GM12878 (cell line): Measurements from ENCODE around the gene DNAJB6. TPM values are rescaled to one million over a fixed set of nuclear protein-coding genes. Genes with fewer than 3 reads are reported as not detected.

Source experiments
- ATAC-seq: fragments of 200-7000 bp; cut with Tn5 transposase; 3 replicates; pipeline ENCODE4 v1.9.1; 2020; ENCODE audit warnings: mild to moderate bottlenecking, moderate library complexity
- BruUV-seq: library from RNA; stranded (reverse); fragments of 400-500 nt; replicated peaks from 2 replicates; lab custom pipeline; 2021; lab: Mats Ljungman, UMichigan
- CTCF ChIA-PET: fragments of 300-600 bp; sonication (Branson Sonifier 250); formaldehyde crosslinking; extraction: SDS; loops from one replicate; lab custom pipeline; 2021; ENCODE audit warnings: inconsistent platforms; lab: Yijun Ruan, JAX
- POLR2A ChIA-PET: fragments of 350-600 bp; formaldehyde crosslinking; extraction: SDS; loops from one replicate; lab custom pipeline; 2021; ENCODE audit warnings: inconsistent platforms; lab: Charles Lee
- RAD21 ChIA-PET: fragments of 300-600 bp; sonication (Branson Sonifier 250); formaldehyde crosslinking; loops from one replicate; lab custom pipeline; 2023; ENCODE audit warnings: antibody characterized with exemption; ENCODE audit not compliant: unreplicated experiment; lab: Charles Lee
- SMC1A ChIA-PET: fragments of 300-600 bp; sonication (Branson Sonifier 250); formaldehyde crosslinking; loops from one replicate; lab custom pipeline; 2023; ENCODE audit not compliant: unreplicated experiment, uncharacterized antibody; lab: Charles Lee
- DNase-seq: peaks from one replicate; pipeline ENCODE4 v3.0.0-alpha.2; 2011; ENCODE audit warnings: low read depth, low spot score
- FAIRE-seq: peaks from 3 replicates; lab custom pipeline; 2011; peaks lifted over from hg19 to GRCh38; lab: Jason Lieb, UNC
- H2AFZ ChIP-seq: 2 replicates; pipeline ENCODE4 v1.6.0; 2011; ENCODE audit warnings: low read depth, low read length, control low read depth; ENCODE audit not compliant: control insufficient read depth
- H3K27ac ChIP-seq: 2 replicates; pipeline ENCODE4 v1.5.1; 2011; ENCODE audit warnings: control low read depth; ENCODE audit not compliant: control insufficient read depth, insufficient read depth
- H3K27me3 ChIP-seq, 2 experiments: replicated peaks in 1 of 2; 2 replicates each; pipeline versions ENCODE4 v1.6.0 to v1.6.1; 2011; ENCODE audit warnings: low read length in 1 of 2; ENCODE audit not compliant: control insufficient read depth in 2 of 2, insufficient read depth in 2 of 2
- H3K36me3 ChIP-seq, 2 experiments: 2 replicates each; pipeline ENCODE4 v1.5.1; 2011; ENCODE audit warnings: low read length in 1 of 2; ENCODE audit not compliant: control insufficient read depth in 2 of 2, insufficient read depth in 2 of 2
- H3K4me1 ChIP-seq: 2 replicates; pipeline ENCODE4 v1.6.1; 2011; ENCODE audit warnings: mild to moderate bottlenecking, low read length, moderate library complexity, mixed read lengths; ENCODE audit not compliant: control insufficient read depth, insufficient read depth
- H3K4me2 ChIP-seq: 2 replicates; pipeline ENCODE4 v1.6.0; 2011; ENCODE audit warnings: control low read depth; ENCODE audit not compliant: control insufficient read depth, insufficient read depth
- H3K4me3 ChIP-seq: fragments of 200-600 bp; sonication (generic); 2 replicates; pipeline ENCODE4 v1.5.1; 2016
- H3K79me2 ChIP-seq: 2 replicates; pipeline ENCODE4 v1.6.0; 2011; ENCODE audit warnings: low read length; ENCODE audit not compliant: control insufficient read depth, insufficient read depth
- H3K9ac ChIP-seq: 2 replicates; pipeline ENCODE4 v1.8.0; 2011; ENCODE audit warnings: low read length, control low read depth, mixed read lengths; ENCODE audit not compliant: control insufficient read depth, insufficient read depth
- H3K9me3 ChIP-seq: replicated peaks from 3 replicates; pipeline ENCODE4 v1.5.1; 2011; ENCODE audit warnings: mild to moderate bottlenecking, low read length; ENCODE audit not compliant: control insufficient read depth, insufficient read depth
- H4K20me1 ChIP-seq: 2 replicates; pipeline ENCODE4 v1.6.0; 2011; ENCODE audit not compliant: control insufficient read depth, insufficient read depth
- BACH1 ChIP-seq: fragments of 450-650 bp; IDR thresholded peaks from 2 replicates; pipeline ENCODE4 v1.6.1; 2017; ENCODE audit warnings: mild to moderate bottlenecking, borderline replicate concordance
- BMI1 ChIP-seq: fragments of 450-650 bp; IDR thresholded peaks from 2 replicates; pipeline ENCODE4 v1.6.1; 2016; ENCODE audit warnings: mild to moderate bottlenecking, moderate library complexity, borderline replicate concordance
- CBFB ChIP-seq: IDR thresholded peaks from 2 replicates; pipeline ENCODE4 v1.6.1; 2016; ENCODE audit warnings: antibody characterized with exemption, low read depth
- ESRRA ChIP-seq: IDR thresholded peaks from 2 replicates; pipeline ENCODE4 v1.6.1; 2012; ENCODE audit warnings: mild to moderate bottlenecking, low read length, improper control_type of control experiment
- GATAD2B ChIP-seq: fragments of 450-650 bp; conservative IDR thresholded peaks from 2 replicates; pipeline ENCODE4 v1.6.1; 2017; ENCODE audit warnings: low read depth, mild to moderate bottlenecking, moderate library complexity
- KAT2A ChIP-seq: conservative IDR thresholded peaks from 2 replicates; pipeline ENCODE4 v1.6.1; 2011; ENCODE audit warnings: low read depth, low read length; ENCODE audit not compliant: control insufficient read depth
- KDM1A ChIP-seq: fragments of 200-600 bp; sonication (generic); IDR thresholded peaks from 2 replicates; pipeline ENCODE4 v1.6.1; 2016; ENCODE audit warnings: borderline replicate concordance
- LARP7 ChIP-seq: fragments of 450-650 bp; IDR thresholded peaks from 2 replicates; pipeline ENCODE4 v1.6.1; 2017; ENCODE audit warnings: mild to moderate bottlenecking
- RBBP5 ChIP-seq: fragments of 200-600 bp; sonication (generic); conservative IDR thresholded peaks from 2 replicates; pipeline ENCODE4 v1.6.1; 2016
- RELA ChIP-seq: fragments of 450-650 bp; IDR thresholded peaks from 2 replicates; pipeline ENCODE4 v1.8.0; 2014; ENCODE audit warnings: borderline replicate concordance; ENCODE audit not compliant: partially characterized antibody
- WGBS: methylation state at CpG from one replicate; pipeline ENCODE4 v1.1.6; 2016; ENCODE audit warnings: low lambda C conversion rate; ENCODE audit not compliant: insufficient replicate concordance, insufficient coverage; ENCODE audit errors: missing lambda C conversion rate; 5-methylcytosine and 5-hydroxymethylcytosine counted together
- in situ Hi-C: fragments of 300-500 bp; cut with MboI; formaldehyde crosslinking; loops from 9 replicates; pipeline ENCODE4 v1.14.3; 2018; ENCODE audit warnings: mixed read lengths
- intact Hi-C: fragments of 100-400 bp; cut with micrococcal nuclease; formaldehyde crosslinking; loops from one replicate; pipeline ENCODE4 v1.14.2; 2022; ENCODE audit not compliant: unreplicated experiment
- polyA plus RNA-seq, 11 experiments: library from polyadenylated mRNA; depleted of rRNA in 4 of 11; unstranded in 6 of 11; stranded (reverse) in 5 of 11; fragments of >200 nt; fragmentation: Nextera tagmentation in 4 of 11; fragmentation: Illumina TruSeq in 1 of 11; extraction: Ambion mirVana in 4 of 11; extraction: Trizol in 1 of 11; gene quantifications; 1 replicate in 1 of 11; 2 replicates in 10 of 11; pipeline versions ENCODE4 v1.2.1 to v1.2.3, GENCODE V29; 2011 to 2016; ENCODE audit warnings: inconsistent platforms in 2 of 11, missing spikeins in 2 of 11, low read depth in 1 of 11
- total RNA-seq, 4 experiments: library from RNA; depleted of rRNA in 3 of 4; stranded (reverse); fragments of >200 nt in 3 of 4; fragmentation: Illumina TruSeq in 1 of 4; extraction: Trizol in 1 of 4; gene quantifications; 2 replicates each; pipeline versions ENCODE4 v1.2.1 to v1.2.3, GENCODE V29; 2013 to 2021
- TF ChIP-seq, protein P1 (sequence below): fragments of 450-650 bp; IDR thresholded peaks from 2 replicates; pipeline ENCODE4 v1.6.1; 2018; ENCODE audit warnings: mild to moderate bottlenecking, low read depth, moderate library complexity; ENCODE audit not compliant: partially characterized antibody
- TF ChIP-seq, protein P2 (sequence below): fragments of 450-650 bp; formaldehyde crosslinking; IDR thresholded peaks from 2 replicates; pipeline ENCODE4 v1.4.0; 2020; ENCODE audit warnings: mild to moderate bottlenecking, moderate library complexity
- TF ChIP-seq, protein P3 (sequence below): fragments of 150-350 bp; IDR thresholded peaks from 2 replicates; pipeline ENCODE4 v1.6.1; 2016; ENCODE audit warnings: low read depth, low read length

Gene DNAJB6
- total and polyA plus RNA-seq, 10 of the 15 experiments (the other 5 are each of a cell fraction or from before 2014, with no cell fraction given), result 34.5 to 117 (median 53.1) TPM

DNA sequence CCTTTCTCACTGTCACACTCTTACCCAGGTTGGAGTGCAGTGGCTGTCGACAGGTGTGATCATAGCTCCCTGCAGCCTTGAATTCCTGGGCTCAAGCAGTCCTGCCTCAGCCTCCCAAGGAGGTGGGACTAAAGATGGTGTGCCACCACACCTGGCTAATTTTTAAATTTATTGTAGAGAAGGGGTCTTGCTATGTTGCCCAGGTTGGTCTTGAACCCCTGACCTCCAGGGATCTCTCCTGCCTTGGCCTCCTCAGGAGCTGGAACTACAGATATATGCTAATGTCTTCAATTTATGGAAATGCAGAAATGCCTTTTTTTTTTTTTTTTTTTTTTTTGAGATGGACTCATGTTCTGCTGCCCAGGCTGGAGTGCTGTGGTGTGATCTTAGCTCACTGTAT, 42.7 kb downstream of the DNAJB6 start (continued):
- TF ChIP-seq LARP7 (no peak), BMI1 (no peak), ESRRA (no peak), RBBP5 (no peak)
- TF ChIP-seq, all 136 proteins: peak for 0

DNA sequence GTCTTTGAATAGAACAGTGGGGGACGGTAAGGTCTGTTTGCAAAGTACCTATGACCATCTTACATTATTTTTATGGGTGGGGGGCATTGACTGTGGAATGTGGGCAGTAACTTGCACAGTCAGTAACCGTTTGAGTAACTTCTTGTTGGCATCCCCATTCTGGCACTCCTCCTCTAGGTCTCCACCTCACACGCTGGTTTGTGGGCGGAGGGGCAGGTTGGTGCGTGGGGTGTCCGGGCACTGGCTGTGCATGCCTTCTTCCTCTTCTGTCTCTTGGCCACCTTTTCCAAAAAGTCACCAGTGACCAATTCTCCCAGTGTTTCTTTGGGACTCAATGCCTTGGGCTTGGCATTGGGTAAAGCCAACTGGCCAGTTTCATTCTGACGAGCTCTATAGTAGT, 43.6 kb downstream of the DNAJB6 start:
- WGBS, result 77% methylated on average over 7 of the region's 7 CpGs
- ATAC-seq (no peak), FAIRE-seq (no peak), DNase-seq (no peak)
- peaks cover 9% of the 10 kb centered on the region for H3K79me2 ChIP-seq
- SMC1A ChIA-PET, result no interaction called here
- no peaks in the 10 kb centered on the region for H4K20me1 ChIP-seq
- intact Hi-C loops (no loop called here), in situ Hi-C loops (no loop called here)
- no peak overlapping the region for H3K4me2 ChIP-seq
- H3K9ac ChIP-seq, result no peak overlapping the region
- no peaks in the 10 kb centered on the region for H3K27me3 ChIP-seq
- no peak overlapping the region for H3K4me3 ChIP-seq
- RAD21 ChIA-PET, result no interaction called here
- no TSS peak for BruUV-seq
- H3K27ac ChIP-seq, result no peak overlapping the region
- no peak overlapping the region for H2AFZ ChIP-seq
- no peaks in the 10 kb centered on the region for H3K4me1 ChIP-seq
- POLR2A ChIA-PET, result no interaction called here
- H3K9me3 ChIP-seq, result no peaks in the 10 kb centered on the region
- CTCF ChIA-PET, result no interaction called here
- H3K36me3 ChIP-seq, result peaks cover 12 to 28% of the 10 kb centered on the region in 2 experiments
- TF ChIP-seq GATAD2B (no peak), KAT2A (no peak), KDM1A (no peak), ESRRA (no peak), CBFB (no peak), RELA (no peak), BACH1 (no peak)
- TF ChIP-seq, protein P1, sequence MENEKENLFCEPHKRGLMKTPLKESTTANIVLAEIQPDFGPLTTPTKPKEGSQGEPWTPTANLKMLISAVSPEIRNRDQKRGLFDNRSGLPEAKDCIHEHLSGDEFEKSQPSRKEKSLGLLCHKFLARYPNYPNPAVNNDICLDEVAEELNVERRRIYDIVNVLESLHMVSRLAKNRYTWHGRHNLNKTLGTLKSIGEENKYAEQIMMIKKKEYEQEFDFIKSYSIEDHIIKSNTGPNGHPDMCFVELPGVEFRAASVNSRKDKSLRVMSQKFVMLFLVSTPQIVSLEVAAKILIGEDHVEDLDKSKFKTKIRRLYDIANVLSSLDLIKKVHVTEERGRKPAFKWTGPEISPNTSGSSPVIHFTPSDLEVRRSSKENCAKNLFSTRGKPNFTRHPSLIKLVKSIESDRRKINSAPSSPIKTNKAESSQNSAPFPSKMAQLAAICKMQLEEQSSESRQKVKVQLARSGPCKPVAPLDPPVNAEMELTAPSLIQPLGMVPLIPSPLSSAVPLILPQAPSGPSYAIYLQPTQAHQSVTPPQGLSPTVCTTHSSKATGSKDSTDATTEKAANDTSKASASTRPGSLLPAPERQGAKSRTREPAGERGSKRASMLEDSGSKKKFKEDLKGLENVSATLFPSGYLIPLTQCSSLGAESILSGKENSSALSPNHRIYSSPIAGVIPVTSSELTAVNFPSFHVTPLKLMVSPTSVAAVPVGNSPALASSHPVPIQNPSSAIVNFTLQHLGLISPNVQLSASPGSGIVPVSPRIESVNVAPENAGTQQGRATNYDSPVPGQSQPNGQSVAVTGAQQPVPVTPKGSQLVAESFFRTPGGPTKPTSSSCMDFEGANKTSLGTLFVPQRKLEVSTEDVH, result no peak
- TF ChIP-seq, protein P2, sequence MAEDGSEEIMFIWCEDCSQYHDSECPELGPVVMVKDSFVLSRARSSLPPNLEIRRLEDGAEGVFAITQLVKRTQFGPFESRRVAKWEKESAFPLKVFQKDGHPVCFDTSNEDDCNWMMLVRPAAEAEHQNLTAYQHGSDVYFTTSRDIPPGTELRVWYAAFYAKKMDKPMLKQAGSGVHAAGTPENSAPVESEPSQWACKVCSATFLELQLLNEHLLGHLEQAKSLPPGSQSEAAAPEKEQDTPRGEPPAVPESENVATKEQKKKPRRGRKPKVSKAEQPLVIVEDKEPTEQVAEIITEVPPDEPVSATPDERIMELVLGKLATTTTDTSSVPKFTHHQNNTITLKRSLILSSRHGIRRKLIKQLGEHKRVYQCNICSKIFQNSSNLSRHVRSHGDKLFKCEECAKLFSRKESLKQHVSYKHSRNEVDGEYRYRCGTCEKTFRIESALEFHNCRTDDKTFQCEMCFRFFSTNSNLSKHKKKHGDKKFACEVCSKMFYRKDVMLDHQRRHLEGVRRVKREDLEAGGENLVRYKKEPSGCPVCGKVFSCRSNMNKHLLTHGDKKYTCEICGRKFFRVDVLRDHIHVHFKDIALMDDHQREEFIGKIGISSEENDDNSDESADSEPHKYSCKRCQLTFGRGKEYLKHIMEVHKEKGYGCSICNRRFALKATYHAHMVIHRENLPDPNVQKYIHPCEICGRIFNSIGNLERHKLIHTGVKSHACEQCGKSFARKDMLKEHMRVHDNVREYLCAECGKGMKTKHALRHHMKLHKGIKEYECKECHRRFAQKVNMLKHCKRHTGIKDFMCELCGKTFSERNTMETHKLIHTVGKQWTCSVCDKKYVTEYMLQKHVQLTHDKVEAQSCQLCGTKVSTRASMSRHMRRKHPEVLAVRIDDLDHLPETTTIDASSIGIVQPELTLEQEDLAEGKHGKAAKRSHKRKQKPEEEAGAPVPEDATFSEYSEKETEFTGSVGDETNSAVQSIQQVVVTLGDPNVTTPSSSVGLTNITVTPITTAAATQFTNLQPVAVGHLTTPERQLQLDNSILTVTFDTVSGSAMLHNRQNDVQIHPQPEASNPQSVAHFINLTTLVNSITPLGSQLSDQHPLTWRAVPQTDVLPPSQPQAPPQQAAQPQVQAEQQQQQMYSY (CRISPR knock-in tag), result no peak
- TF ChIP-seq, protein P3, sequence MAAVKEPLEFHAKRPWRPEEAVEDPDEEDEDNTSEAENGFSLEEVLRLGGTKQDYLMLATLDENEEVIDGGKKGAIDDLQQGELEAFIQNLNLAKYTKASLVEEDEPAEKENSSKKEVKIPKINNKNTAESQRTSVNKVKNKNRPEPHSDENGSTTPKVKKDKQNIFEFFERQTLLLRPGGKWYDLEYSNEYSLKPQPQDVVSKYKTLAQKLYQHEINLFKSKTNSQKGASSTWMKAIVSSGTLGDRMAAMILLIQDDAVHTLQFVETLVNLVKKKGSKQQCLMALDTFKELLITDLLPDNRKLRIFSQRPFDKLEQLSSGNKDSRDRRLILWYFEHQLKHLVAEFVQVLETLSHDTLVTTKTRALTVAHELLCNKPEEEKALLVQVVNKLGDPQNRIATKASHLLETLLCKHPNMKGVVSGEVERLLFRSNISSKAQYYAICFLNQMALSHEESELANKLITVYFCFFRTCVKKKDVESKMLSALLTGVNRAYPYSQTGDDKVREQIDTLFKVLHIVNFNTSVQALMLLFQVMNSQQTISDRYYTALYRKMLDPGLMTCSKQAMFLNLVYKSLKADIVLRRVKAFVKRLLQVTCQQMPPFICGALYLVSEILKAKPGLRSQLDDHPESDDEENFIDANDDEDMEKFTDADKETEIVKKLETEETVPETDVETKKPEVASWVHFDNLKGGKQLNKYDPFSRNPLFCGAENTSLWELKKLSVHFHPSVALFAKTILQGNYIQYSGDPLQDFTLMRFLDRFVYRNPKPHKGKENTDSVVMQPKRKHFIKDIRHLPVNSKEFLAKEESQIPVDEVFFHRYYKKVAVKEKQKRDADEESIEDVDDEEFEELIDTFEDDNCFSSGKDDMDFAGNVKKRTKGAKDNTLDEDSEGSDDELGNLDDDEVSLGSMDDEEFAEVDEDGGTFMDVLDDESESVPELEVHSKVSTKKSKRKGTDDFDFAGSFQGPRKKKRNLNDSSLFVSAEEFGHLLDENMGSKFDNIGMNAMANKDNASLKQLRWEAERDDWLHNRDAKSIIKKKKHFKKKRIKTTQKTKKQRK, result no peak
